Nephron (organoid): ENCODE results near the gene ABTB1.
A peak's percentile ranks its signal among the peaks of the same experiment; 100 is the strongest.

Source experiments
- H3K27ac Mint-ChIP-seq, 3 experiments: 2 replicates each; pipeline ENCODE4 v1.8.0; 2020; ENCODE audit warnings: mixed read lengths in 3 of 3, mild to moderate bottlenecking in 2 of 3, moderate library complexity in 1 of 3
- H3K27me3 Mint-ChIP-seq: 2 replicates; pipeline ENCODE4 v1.8.0; 2021; ENCODE audit warnings: low read depth, mild to moderate bottlenecking, moderate library complexity, mixed read lengths
- H3K36me3 Mint-ChIP-seq: 2 replicates; pipeline ENCODE4 v1.8.0; 2020; ENCODE audit warnings: low read depth, mixed read lengths
- H3K4me1 Mint-ChIP-seq: 2 replicates; pipeline ENCODE4 v1.8.0; 2020; ENCODE audit warnings: mixed read lengths
- H3K4me3 Mint-ChIP-seq, 3 experiments: 2 replicates each; pipeline ENCODE4 v1.8.0; 2020; ENCODE audit warnings: mild to moderate bottlenecking in 3 of 3, mixed read lengths in 3 of 3, moderate library complexity in 2 of 3
- H3K9me3 Mint-ChIP-seq: 2 replicates; pipeline ENCODE4 v1.8.0; 2020; ENCODE audit warnings: mixed read lengths
- CTCF ChIP-seq, 3 experiments: fragments of 200-600 bp; sonication (generic); IDR thresholded peaks; one replicate each; pipeline ENCODE4 v1.5.0; 2021; ENCODE audit warnings: antibody characterized with exemption in 3 of 3; ENCODE audit not compliant: unreplicated experiment in 3 of 3

The ABTB1 gene

DNA sequence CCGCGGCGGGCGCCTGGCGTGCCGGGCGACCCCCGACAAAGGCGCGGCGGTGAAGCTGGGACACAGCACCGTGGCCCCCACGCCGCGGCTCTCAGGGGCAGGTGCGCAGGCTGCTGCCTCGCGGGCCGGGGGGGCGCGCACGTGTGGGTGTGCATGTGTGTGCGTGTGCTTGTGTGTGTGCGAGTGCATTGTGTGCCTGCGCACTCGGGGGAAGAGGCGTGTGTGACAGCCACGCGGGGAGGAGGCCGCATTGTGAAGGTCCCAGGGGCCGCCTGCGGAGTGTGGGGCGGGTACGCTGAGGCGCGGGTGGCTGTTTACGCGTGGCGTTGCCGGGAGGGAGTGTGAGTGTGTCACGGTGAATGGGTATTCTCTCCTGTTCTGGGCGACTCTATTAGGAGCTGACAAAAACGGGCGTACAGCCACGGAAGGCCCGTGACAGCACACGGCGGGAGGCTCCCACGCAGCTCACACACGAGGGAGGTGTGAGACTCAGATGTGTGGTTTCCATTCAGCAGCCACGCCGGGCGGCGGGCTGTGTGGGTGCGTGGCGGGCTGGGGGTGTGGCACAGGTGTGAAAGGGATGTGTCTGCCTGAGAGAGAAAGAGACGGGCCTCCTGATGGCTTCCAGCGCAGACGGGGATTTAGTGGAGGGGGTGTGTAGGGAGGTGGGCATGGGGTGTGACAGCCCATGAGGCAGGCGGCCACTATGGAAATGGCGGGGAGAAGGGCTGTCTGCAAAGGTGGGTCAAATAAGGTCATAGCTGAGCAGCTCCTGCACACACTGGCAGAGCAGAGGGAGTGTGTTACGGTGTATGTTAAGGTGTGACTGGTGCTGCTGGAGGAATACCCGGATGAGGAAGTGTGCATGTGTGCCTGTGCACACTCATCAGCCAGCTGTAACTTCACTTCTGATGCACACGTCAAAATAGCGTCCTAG is 43.0 kb upstream of the ABTB1 start:
- peaks cover 28% of the 10 kb centered on the region for H3K4me1 Mint-ChIP-seq
- peak overlapping the region; percentile 25 to 42 (median 35) for H3K27ac Mint-ChIP-seq
- no peaks in the 10 kb centered on the region for H3K36me3 Mint-ChIP-seq
- TF ChIP-seq CTCF (IDR thresholded peaks at IDR 0.05; ENCODE audit: unreplicated experiment in 3 of 3): no peak
- H3K9me3 Mint-ChIP-seq: no peaks in the 10 kb centered on the region
- H3K27me3 Mint-ChIP-seq: peaks cover 47% of the 10 kb centered on the region
- peak overlapping the region; percentile 81 to 86 (median 83) for H3K4me3 Mint-ChIP-seq

DNA sequence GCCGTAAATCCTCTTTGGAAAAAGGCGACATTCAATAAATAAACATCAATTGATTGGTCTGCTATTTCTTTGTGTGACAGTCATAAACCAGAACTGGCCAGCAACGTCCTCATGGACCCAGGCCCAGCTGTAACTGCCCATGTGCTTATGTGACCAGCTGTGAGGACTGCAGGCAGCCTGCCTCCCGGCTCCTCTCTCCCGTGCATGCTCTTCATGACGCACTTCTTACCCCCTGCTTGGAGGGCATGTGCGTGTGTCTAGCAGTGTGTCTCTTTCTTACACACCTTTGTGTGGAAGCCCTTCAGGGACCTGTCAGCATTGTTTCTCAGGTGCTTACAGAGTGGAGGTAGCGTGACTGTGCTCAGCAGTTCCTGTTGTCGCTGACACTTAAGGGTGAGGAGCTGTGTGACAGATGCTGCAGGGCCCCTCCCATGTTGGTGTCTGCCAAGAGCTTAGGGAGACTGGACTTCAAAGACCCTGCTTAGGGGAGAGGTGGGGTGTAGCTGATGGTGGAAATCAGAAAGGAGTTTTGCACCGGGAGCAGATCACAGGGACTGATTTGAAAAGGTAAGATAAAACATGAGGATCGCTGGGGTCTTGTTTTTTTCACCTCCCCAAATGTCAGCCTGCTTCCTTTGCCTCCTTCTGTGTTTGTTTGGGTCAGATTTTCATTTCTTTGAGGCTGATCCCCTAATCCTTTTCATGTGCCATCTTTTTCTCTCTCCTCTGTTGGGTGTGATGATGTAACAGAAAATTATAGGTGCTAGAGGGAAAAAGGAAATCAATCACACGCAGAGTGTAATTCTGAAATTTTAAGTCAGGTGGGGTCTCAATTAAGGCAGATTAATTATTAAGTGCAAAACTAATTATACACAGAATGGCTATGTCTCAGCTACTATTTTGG is 41.7 kb upstream of the ABTB1 start:
- H3K4me1 Mint-ChIP-seq: peaks cover 28% of the 10 kb centered on the region
- no peaks in the 10 kb centered on the region for H3K9me3 Mint-ChIP-seq
- H3K4me3 Mint-ChIP-seq: peak overlapping the region; percentile 65 to 77 (median 69)
- peak overlapping the region in 2 of 3 experiments; percentile 8 to 23 for H3K27ac Mint-ChIP-seq
- TF ChIP-seq CTCF (IDR thresholded peaks at IDR 0.05; ENCODE audit: unreplicated experiment in 3 of 3): no peak
- H3K36me3 Mint-ChIP-seq: no peaks in the 10 kb centered on the region
- peaks cover 45% of the 10 kb centered on the region for H3K27me3 Mint-ChIP-seq

DNA sequence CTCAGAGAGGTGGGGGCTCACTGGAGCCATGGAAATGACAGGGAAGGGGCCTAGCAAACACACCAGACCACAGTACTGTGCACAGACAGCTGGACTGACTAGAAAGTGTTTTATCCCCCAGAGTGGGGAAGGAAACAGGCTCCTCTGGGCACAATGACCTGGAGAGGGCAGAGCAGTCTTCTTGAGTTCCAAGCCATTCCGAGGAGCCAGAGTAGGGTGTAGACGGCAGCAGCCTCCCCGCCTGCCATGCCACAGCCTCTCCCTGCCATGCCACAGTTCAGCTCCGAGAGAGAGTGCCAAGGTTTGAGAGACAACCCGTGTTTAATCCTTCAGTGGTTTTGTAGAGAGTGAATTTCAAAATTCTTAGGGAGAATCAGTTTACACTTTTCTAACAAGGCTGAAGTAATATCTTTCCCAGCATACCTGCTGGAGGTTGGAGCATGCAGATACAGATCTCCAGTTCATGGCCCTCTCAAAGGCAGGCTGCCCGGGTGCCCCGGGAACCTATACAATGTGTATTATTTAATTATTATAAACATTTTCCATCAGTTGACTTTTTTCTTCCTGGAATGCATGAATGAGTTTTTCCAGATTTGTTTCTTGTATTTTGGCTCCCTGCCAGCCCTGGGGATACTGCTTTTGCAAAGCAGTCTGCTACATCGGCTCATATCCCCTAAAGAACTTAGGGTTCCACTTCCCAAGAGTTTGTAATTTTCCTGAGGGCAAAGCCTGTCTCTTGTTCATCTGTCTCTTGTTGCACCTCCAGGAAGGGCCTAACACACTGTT is 40.5 kb upstream of the ABTB1 start:
- Mint-ChIP-seq H3K4me3 (peak overlapping the region; percentile 35 to 49 (median 42)), H3K4me1 (peaks cover 28% of the 10 kb centered on the region), H3K9me3 (no peaks in the 10 kb centered on the region), H3K27ac (peak overlapping the region; percentile 26 to 74 (median 34)), H3K36me3 (no peaks in the 10 kb centered on the region), H3K27me3 (peaks cover 34% of the 10 kb centered on the region)
- no peak for TF ChIP-seq CTCF (IDR thresholded peaks at IDR 0.05; ENCODE audit: unreplicated experiment in 3 of 3)

DNA sequence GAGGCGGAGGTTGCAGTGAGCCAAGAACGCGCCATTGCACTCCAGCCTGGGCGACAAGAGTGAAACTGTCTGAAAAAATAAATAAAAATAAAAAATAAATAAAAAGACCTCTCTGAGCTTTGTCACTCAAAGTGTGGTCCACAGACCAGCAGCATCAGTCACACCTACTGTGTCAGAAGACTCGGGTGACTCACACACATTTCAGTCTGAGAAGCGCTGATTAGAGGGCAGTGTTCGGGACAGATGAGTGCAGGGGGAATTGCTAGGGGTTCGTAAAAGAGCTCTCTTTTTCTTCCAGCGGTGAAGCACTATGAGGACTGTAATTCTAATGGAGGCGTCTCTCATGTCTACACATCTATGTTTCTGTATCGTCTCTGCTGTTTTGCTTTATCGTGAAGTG is 38.1 kb upstream of the ABTB1 start:
- H3K4me1 Mint-ChIP-seq: peaks cover 32% of the 10 kb centered on the region
- H3K4me3 Mint-ChIP-seq: no peak overlapping the region
- peaks cover 19% of the 10 kb centered on the region for H3K27me3 Mint-ChIP-seq
- H3K27ac Mint-ChIP-seq: peak overlapping the region in 1 of 3 experiments; percentile 8
- H3K36me3 Mint-ChIP-seq: no peaks in the 10 kb centered on the region
- H3K9me3 Mint-ChIP-seq: no peaks in the 10 kb centered on the region
- no peak for TF ChIP-seq CTCF (IDR thresholded peaks at IDR 0.05; ENCODE audit: unreplicated experiment in 3 of 3)

GRCh38 chr3:127637546-127637945 is 35.2 kb upstream of the ABTB1 start:
- Mint-ChIP-seq H3K36me3 (peaks cover 4% of the 10 kb centered on the region), H3K27ac (peak overlapping the region in 1 of 3 experiments; percentile 34)

More at GRCh38 chr3:127637546-127637945, 35.2 kb upstream of the ABTB1 start:
- Mint-ChIP-seq H3K9me3 (no peaks in the 10 kb centered on the region), H3K4me3 (no peak overlapping the region), H3K4me1 (peaks cover 7% of the 10 kb centered on the region), H3K27me3 (peaks cover 3% of the 10 kb centered on the region)
- no peak for TF ChIP-seq CTCF (IDR thresholded peaks at IDR 0.05; ENCODE audit: unreplicated experiment in 3 of 3)
